Measurements from ENCODE around the gene SMIM43. TPM values are rescaled to one million over a fixed set of nuclear protein-coding genes. Genes with fewer than 3 reads are reported as not detected.

Gene SMIM43
- total and polyA plus RNA-seq, 9 of the 15 experiments (the other 6 are each of a cell fraction or from before 2014, with no cell fraction given): not detected

GRCh38 chr4:121794505-121795188, 29.7 kb upstream of the SMIM43 start (continued):
- TF ChIP-seq ZNF639 (CRISPR knock-in tag; conservative IDR thresholded peaks at IDR 0.05 in 1 of 2, IDR thresholded peaks at IDR 0.05 in 1 of 2) (0 out of 4 replicates have a peak, but pooled peaks of 1 of the 2 experiments have one; percentile 55), ZNF584 (CRISPR knock-in tag; IDR thresholded peaks at IDR 0.05; ENCODE audit: low read depth) (no peak), E2F8 (IDR thresholded peaks at IDR 0.05; ENCODE audit: low read depth, partially characterized antibody) (no peak), DPF2 (IDR thresholded peaks at IDR 0.05) (peak; percentile 97)
- TF ChIP-seq, protein P1, sequence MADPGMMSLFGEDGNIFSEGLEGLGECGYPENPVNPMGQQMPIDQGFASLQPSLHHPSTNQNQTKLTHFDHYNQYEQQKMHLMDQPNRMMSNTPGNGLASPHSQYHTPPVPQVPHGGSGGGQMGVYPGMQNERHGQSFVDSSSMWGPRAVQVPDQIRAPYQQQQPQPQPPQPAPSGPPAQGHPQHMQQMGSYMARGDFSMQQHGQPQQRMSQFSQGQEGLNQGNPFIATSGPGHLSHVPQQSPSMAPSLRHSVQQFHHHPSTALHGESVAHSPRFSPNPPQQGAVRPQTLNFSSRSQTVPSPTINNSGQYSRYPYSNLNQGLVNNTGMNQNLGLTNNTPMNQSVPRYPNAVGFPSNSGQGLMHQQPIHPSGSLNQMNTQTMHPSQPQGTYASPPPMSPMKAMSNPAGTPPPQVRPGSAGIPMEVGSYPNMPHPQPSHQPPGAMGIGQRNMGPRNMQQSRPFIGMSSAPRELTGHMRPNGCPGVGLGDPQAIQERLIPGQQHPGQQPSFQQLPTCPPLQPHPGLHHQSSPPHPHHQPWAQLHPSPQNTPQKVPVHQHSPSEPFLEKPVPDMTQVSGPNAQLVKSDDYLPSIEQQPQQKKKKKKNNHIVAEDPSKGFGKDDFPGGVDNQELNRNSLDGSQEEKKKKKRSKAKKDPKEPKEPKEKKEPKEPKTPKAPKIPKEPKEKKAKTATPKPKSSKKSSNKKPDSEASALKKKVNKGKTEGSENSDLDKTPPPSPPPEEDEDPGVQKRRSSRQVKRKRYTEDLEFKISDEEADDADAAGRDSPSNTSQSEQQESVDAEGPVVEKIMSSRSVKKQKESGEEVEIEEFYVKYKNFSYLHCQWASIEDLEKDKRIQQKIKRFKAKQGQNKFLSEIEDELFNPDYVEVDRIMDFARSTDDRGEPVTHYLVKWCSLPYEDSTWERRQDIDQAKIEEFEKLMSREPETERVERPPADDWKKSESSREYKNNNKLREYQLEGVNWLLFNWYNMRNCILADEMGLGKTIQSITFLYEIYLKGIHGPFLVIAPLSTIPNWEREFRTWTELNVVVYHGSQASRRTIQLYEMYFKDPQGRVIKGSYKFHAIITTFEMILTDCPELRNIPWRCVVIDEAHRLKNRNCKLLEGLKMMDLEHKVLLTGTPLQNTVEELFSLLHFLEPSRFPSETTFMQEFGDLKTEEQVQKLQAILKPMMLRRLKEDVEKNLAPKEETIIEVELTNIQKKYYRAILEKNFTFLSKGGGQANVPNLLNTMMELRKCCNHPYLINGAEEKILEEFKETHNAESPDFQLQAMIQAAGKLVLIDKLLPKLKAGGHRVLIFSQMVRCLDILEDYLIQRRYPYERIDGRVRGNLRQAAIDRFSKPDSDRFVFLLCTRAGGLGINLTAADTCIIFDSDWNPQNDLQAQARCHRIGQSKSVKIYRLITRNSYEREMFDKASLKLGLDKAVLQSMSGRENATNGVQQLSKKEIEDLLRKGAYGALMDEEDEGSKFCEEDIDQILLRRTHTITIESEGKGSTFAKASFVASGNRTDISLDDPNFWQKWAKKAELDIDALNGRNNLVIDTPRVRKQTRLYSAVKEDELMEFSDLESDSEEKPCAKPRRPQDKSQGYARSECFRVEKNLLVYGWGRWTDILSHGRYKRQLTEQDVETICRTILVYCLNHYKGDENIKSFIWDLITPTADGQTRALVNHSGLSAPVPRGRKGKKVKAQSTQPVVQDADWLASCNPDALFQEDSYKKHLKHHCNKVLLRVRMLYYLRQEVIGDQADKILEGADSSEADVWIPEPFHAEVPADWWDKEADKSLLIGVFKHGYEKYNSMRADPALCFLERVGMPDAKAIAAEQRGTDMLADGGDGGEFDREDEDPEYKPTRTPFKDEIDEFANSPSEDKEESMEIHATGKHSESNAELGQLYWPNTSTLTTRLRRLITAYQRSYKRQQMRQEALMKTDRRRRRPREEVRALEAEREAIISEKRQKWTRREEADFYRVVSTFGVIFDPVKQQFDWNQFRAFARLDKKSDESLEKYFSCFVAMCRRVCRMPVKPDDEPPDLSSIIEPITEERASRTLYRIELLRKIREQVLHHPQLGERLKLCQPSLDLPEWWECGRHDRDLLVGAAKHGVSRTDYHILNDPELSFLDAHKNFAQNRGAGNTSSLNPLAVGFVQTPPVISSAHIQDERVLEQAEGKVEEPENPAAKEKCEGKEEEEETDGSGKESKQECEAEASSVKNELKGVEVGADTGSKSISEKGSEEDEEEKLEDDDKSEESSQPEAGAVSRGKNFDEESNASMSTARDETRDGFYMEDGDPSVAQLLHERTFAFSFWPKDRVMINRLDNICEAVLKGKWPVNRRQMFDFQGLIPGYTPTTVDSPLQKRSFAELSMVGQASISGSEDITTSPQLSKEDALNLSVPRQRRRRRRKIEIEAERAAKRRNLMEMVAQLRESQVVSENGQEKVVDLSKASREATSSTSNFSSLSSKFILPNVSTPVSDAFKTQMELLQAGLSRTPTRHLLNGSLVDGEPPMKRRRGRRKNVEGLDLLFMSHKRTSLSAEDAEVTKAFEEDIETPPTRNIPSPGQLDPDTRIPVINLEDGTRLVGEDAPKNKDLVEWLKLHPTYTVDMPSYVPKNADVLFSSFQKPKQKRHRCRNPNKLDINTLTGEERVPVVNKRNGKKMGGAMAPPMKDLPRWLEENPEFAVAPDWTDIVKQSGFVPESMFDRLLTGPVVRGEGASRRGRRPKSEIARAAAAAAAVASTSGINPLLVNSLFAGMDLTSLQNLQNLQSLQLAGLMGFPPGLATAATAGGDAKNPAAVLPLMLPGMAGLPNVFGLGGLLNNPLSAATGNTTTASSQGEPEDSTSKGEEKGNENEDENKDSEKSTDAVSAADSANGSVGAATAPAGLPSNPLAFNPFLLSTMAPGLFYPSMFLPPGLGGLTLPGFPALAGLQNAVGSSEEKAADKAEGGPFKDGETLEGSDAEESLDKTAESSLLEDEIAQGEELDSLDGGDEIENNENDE (IDR thresholded peaks at IDR 0.05; ENCODE audit: low read depth, low read length): no peak
- TF ChIP-seq, protein P2, sequence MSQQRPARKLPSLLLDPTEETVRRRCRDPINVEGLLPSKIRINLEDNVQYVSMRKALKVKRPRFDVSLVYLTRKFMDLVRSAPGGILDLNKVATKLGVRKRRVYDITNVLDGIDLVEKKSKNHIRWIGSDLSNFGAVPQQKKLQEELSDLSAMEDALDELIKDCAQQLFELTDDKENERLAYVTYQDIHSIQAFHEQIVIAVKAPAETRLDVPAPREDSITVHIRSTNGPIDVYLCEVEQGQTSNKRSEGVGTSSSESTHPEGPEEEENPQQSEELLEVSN (IDR thresholded peaks at IDR 0.05; ENCODE audit: borderline replicate concordance in 1 of 2, extremely low read depth in 1 of 2, insufficient read depth in 1 of 2, insufficient read length in 1 of 2, low read depth in 1 of 2, low read length in 1 of 2, poor library complexity in 1 of 2, severe bottlenecking in 1 of 2): no peak
